Adrenal gland (tissue), 12 donors: Measurements from ENCODE around the gene MAPK1. TPM values are rescaled to one million over a fixed set of nuclear protein-coding genes. Genes with fewer than 3 reads are reported as not detected.
A peak's percentile ranks its signal among the peaks of the same experiment; 100 is the strongest.
"Not testable (repeated sequence)": the region's sequence is repeated elsewhere in the genome, so short reads cannot be mapped to it uniquely, and the experiment has no call there.

ENCODE experiments used
- DNase-seq, 7 donors: peaks; one replicate each; pipeline ENCODE4 v3.0.0-alpha.2; 2019 to 2020
- H3K27ac ChIP-seq, 5 donors: fragments of 200-600 bp; sonication (generic) in 4 of 5; 1 replicate in 3 of 5; 2 replicates in 2 of 5; pipeline versions ENCODE4 v1.5.1 to v1.8.0; 2016 to 2020; ENCODE audit warnings: mild to moderate bottlenecking in 1 of 5
- H3K27me3 ChIP-seq: fragments of 200-600 bp; 2 replicates; pipeline ENCODE4 v1.8.0; 2021
- H3K36me3 ChIP-seq, 2 donors: fragments of 200-600 bp; replicated peaks in 1 of 2; 1 replicate in 1 of 2; 2 replicates in 1 of 2; pipeline versions ENCODE4 v1.5.1 to v1.8.0; 2018 to 2022
- H3K4me1 ChIP-seq, 2 donors: fragments of 200-600 bp; replicated peaks in 1 of 2; 1 replicate in 1 of 2; 2 replicates in 1 of 2; pipeline versions ENCODE4 v1.5.1 to v1.8.0; 2018 to 2021
- H3K4me3 ChIP-seq, 4 donors: fragments of 200-600 bp; sonication (generic) in 3 of 4; one replicate each; pipeline ENCODE4 v1.5.1; 2016 to 2018
- H3K9me3 ChIP-seq, 3 donors: fragments of 200-600 bp; sonication (generic) in 1 of 3; replicated peaks in 1 of 3; 1 replicate in 2 of 3; 2 replicates in 1 of 3; pipeline versions ENCODE4 v1.5.1 to v1.8.0; 2016 to 2021
- CTCF ChIP-seq, 6 experiments: fragments of 450-650 bp in 4 of 6; fragments of 200-600 bp in 2 of 6; sonication (generic) in 1 of 6; IDR thresholded peaks; 1 replicate in 5 of 6; 2 replicates in 1 of 6; pipeline versions ENCODE4 v1.5.1 to v1.8.0; 2016 to 2021; ENCODE audit warnings: antibody characterized with exemption in 6 of 6, mild to moderate bottlenecking in 2 of 6, moderate library complexity in 1 of 6
- POLR2A ChIP-seq, 2 donors: fragments of 450-650 bp; IDR thresholded peaks; one replicate each; pipeline ENCODE4 v1.6.1; 2017; ENCODE audit warnings: antibody characterized with exemption in 2 of 2, mild to moderate bottlenecking in 2 of 2, moderate library complexity in 1 of 2
- WGBS, 4 donors: extraction: QIAGEN DNeasy Blood & Tissue Kit in 2 of 4; methylation state at CpG; one replicate each; pipeline versions ENCODE4 v1.1.5 to v1.1.7; 2013 to 2017; 5-methylcytosine and 5-hydroxymethylcytosine counted together
- intact Hi-C, 2 donors: fragments of 100-400 bp; cut with DNase I; formaldehyde crosslinking; loops; one replicate each; pipeline versions ENCODE4 v1.14.1 to v1.15.0; 2022 to 2023
- polyA plus RNA-seq, 3 donors: library from polyadenylated mRNA; stranded (reverse); fragments of 200-250 nt in 2 of 3; fragments of 350-450 nt in 1 of 3; fragmentation: Illumina TruSeq in 1 of 3; extraction: RNeasy Lipid Tissue Mini Kit (QIAGEN cat#74804) in 1 of 3; gene quantifications; one replicate each; pipeline ENCODE4 v1.2.3, GENCODE V29; 2013 to 2014
- total RNA-seq, 9 donors: library from RNA; depleted of rRNA in 4 of 9; stranded (reverse); fragments of >200 nt in 4 of 9; fragments of 120-200 nt in 1 of 9; fragmentation: NEBNext Ultra II Directional in 1 of 9; extraction: Animal tissue kit (Norgen Biotek cat#: 25700) in 1 of 9; gene quantifications; one replicate each; pipeline versions ENCODE4 v1.1.0 to v1.2.4, GENCODE V29; 2013 to 2023
- donor health status: healthy with polysubstance abuse.
- donor health status: Bipolar disorder and iron deficiency.
- donor health status: DM: yes; HTN: yes; CAD: no.
- donor health status: DM: no; HTN: no; CAD: no.
- donor health status: DM: no; HTN: no; CAD: no.
- donor health status: DM: yes; HTN: yes; CAD: no.

MAPK1 gene
- total and polyA plus RNA-seq, 12 donors = 9.6 to 201 (median 94.4) TPM

- intact Hi-C loops = no loop called here
- Histone ChIP-seq H3K4me3 (no peak overlapping the region), H3K36me3 (peaks cover 0 to 31% of the 10 kb centered on the region in 2 donors), H3K9me3 (no peaks in the 10 kb centered on the region), H3K27ac (no peak overlapping the region), H3K27me3 (no peaks in the 10 kb centered on the region), H3K4me1 (peaks cover 0 to 10% of the 10 kb centered on the region in 2 donors)
- DNase-seq = no peak
- TF ChIP-seq POLR2A (IDR thresholded peaks at IDR 0.05) = no peak
- TF ChIP-seq CTCF (IDR thresholded peaks at IDR 0.05) = no peak
These were observed 77.1 kb downstream of the MAPK1 start for GRCh38 chr22:21790359-21790758.

GRCh38 chr22:21787565-21787964 lies 79.9 kb downstream of the MAPK1 start:
- H3K27me3 ChIP-seq, intact Hi-C loops, H3K4me3 ChIP-seq, DNase-seq, H3K27ac ChIP-seq, H3K9me3 ChIP-seq: not testable (repeated sequence)
- WGBS, 4 donors = 93 to 98% (median 97%) methylated on average over 10 of the region's 10 CpGs
- Histone ChIP-seq H3K36me3 (peaks cover 0 to 16% of the 10 kb centered on the region in 2 donors), H3K4me1 (peaks cover 0 to 10% of the 10 kb centered on the region in 2 donors)

GRCh38 chr22:21780259-21780658 lies 87.2 kb downstream of the MAPK1 start:
- Histone ChIP-seq H3K27me3 (no peaks in the 10 kb centered on the region), H3K36me3 (peaks cover 0 to 16% of the 10 kb centered on the region in 2 donors), H3K9me3 (no peaks in the 10 kb centered on the region), H3K4me1 (peaks cover 0 to 2% of the 10 kb centered on the region in 2 donors), H3K27ac (no peak overlapping the region), H3K4me3 (no peak overlapping the region)
- no peak for TF ChIP-seq CTCF (IDR thresholded peaks at IDR 0.05)
- no peak for TF ChIP-seq POLR2A (IDR thresholded peaks at IDR 0.05)
- WGBS, 4 donors = 91 to 97% (median 95%) methylated on average over 2 of the region's 2 CpGs
- DNase-seq = no peak
- intact Hi-C loops = no loop called here

- peaks cover 0 to 9% of the 10 kb centered on the region in 2 donors for H3K4me1 ChIP-seq
- no peak for DNase-seq
- intact Hi-C loops = loop anchor here in 1 of 2 donors (10.0 kb wide), 1 partner anchor 155 kb away; no protein-coding TSS in a partner anchor
- H3K27me3 ChIP-seq = no peaks in the 10 kb centered on the region
- no peaks in the 10 kb centered on the region for H3K9me3 ChIP-seq
- TF ChIP-seq CTCF (IDR thresholded peaks at IDR 0.05) (no peak), POLR2A (IDR thresholded peaks at IDR 0.05) (no peak)
- H3K27ac ChIP-seq = no peak overlapping the region
- H3K4me3 ChIP-seq = no peak overlapping the region
- WGBS, 4 donors = 91 to 100% (median 97%) methylated on average over 2 of the region's 2 CpGs
- peaks cover 0 to 16% of the 10 kb centered on the region in 2 donors for H3K36me3 ChIP-seq
These were observed 88.0 kb downstream of the MAPK1 start for GRCh38 chr22:21779444-21779843.

GRCh38 chr22:21778705-21779363 lies 88.6 kb downstream of the MAPK1 start:
- intact Hi-C loops = loop anchor here in 1 of 2 donors (10.0 kb wide), 1 partner anchor 156 kb away; no protein-coding TSS in a partner anchor
- no peak for TF ChIP-seq CTCF (IDR thresholded peaks at IDR 0.05)
- TF ChIP-seq POLR2A (IDR thresholded peaks at IDR 0.05) = no peak
- 83 to 93% (median 91%) methylated on average over 4 of the region's 4 CpGs for WGBS, 4 donors
- H3K36me3 ChIP-seq = peaks cover 0 to 16% of the 10 kb centered on the region in 2 donors
- no peaks in the 10 kb centered on the region for H3K27me3 ChIP-seq
- H3K4me3 ChIP-seq = no peak overlapping the region
- no peaks in the 10 kb centered on the region for H3K9me3 ChIP-seq
- peaks cover 0 to 9% of the 10 kb centered on the region in 2 donors for H3K4me1 ChIP-seq
- H3K27ac ChIP-seq = no peak overlapping the region
- DNase-seq = peak in 2 of 7 donors; percentile 18 to 36
